H1 (cell line): ENCODE data around the gene SMIM5. TPM values are rescaled to one million over a fixed set of nuclear protein-coding genes. Genes with fewer than 3 reads are reported as not detected.

Source experiments
- CHD7 ChIP-seq: fragments of 300-600 bp; sonication (generic); IDR thresholded peaks from 2 replicates; pipeline ENCODE4 v1.7.1; 2012; ENCODE audit warnings: low read length, moderate library complexity, mild to moderate bottlenecking, inconsistent platforms; ENCODE audit not compliant: insufficient replicate concordance
- SIX5 ChIP-seq: IDR thresholded peaks from 2 replicates; pipeline ENCODE4 v1.6.1; 2011; ENCODE audit warnings: mild to moderate bottlenecking, low read depth, low read length
- polyA plus RNA-seq, 7 experiments: library from polyadenylated mRNA; depleted of rRNA in 3 of 7; stranded (reverse) in 5 of 7; unstranded in 2 of 7; fragments of >200 nt in 5 of 7; fragments of 200-250 nt in 2 of 7; gene quantifications; 1 replicate in 5 of 7; 2 replicates in 1 of 7; 4 replicates in 1 of 7; pipeline versions ENCODE4 v1.2.1 to v1.2.3, GENCODE V29; 2011 to 2013; ENCODE audit warnings: missing spikeins in 2 of 7, mixed read lengths in 2 of 7
- total RNA-seq: library from RNA; stranded (reverse); fragmentation: NEBNext Ultra II Directional; extraction: Animal tissue kit (Norgen Biotek cat#: 25700); gene quantifications from 2 replicates; pipeline ENCODE4 v1.2.1, GENCODE V29; 2021

Gene SMIM5
- total and polyA plus RNA-seq, 2 of the 8 experiments (the other 6 are each of a cell fraction or from before 2014, with no cell fraction given): not detected

GRCh38 chr17:75630071-75630917, 2.9 kb upstream of the SMIM5 start (continued):
- TF ChIP-seq CHD7 (no peak), SIX5 (no peak)
- TF ChIP-seq, all 59 proteins: peak for 0
